ENCODE data around the gene SEC31A. TPM values are rescaled to one million over a fixed set of nuclear protein-coding genes. Genes with fewer than 3 reads are reported as not detected.

SEC31A gene
- total and polyA plus RNA-seq, 2 of the 4 experiments (the other 2 are of a cell fraction), result 278 to 366 TPM

DNA sequence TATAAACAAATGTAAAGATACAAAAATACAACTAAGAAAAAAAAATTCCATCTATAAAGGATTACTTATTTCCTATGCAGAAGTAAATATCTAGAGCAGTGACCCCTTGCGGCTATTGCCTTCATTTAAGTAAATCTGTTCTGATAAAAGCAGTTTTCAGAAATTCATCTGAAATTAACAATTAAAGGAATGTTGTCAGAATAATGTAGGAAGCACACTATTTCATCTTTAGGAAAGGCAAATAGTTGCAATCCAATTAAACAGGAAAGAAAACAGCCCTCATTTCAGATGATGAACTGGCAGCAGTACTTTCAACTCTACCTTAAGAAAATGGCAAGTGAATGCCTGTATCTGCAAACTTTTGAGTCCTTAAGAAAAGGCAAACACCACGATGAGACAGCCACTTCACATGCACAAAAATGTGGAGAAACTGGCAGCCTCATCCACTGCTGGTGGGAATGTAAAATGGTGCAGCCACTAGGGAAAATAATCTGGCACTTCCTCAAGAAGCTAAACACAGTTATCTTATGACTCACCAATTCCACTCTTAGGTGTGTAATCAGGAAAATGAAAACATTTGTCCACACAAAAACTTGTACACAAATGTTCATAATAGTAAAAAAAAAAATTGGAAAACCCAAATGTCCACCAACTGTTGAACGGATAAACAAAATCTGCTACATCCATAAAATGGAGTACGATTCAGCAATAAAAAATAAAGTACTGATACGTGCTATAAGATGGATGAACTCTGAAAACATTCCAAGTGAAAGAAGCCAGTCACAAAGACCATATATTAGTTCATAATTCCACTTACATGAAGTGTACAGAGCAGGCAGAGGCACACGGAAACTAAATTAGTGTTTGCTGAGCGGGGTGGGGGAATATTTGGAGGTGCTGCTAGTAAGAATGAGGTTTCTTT is 7.6 kb upstream of the SEC31A start (continued):
- TF ChIP-seq, protein P1, sequence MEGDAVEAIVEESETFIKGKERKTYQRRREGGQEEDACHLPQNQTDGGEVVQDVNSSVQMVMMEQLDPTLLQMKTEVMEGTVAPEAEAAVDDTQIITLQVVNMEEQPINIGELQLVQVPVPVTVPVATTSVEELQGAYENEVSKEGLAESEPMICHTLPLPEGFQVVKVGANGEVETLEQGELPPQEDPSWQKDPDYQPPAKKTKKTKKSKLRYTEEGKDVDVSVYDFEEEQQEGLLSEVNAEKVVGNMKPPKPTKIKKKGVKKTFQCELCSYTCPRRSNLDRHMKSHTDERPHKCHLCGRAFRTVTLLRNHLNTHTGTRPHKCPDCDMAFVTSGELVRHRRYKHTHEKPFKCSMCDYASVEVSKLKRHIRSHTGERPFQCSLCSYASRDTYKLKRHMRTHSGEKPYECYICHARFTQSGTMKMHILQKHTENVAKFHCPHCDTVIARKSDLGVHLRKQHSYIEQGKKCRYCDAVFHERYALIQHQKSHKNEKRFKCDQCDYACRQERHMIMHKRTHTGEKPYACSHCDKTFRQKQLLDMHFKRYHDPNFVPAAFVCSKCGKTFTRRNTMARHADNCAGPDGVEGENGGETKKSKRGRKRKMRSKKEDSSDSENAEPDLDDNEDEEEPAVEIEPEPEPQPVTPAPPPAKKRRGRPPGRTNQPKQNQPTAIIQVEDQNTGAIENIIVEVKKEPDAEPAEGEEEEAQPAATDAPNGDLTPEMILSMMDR (conservative IDR thresholded peaks at IDR 0.05; ENCODE audit: low read depth, low read length), result peak; percentile 41
- TF ChIP-seq NFE2L2 (IDR thresholded peaks at IDR 0.05; ENCODE audit: low read depth, low read length), result no peak
- TF ChIP-seq RFX5 (IDR thresholded peaks at IDR 0.05; ENCODE audit: low read depth, low read length), result no peak
- peak; percentile 84 for TF ChIP-seq FOS (IDR thresholded peaks at IDR 0.05; ENCODE audit: low read depth, low read length)

All from IMR-90 (cell line).